Colonic mucosa (tissue), 4 donors: ENCODE results near the gene TMEM208. TPM values are rescaled to one million over a fixed set of nuclear protein-coding genes. Genes with fewer than 3 reads are reported as not detected.

Experiments
- DNase-seq: peaks from one replicate; pipeline ENCODE4 v3.0.0-alpha.2; 2020
- H3K27ac ChIP-seq: fragments of 200-600 bp; one replicate; pipeline ENCODE4 v1.8.0; 2021
- H3K27me3 ChIP-seq: fragments of 200-600 bp; one replicate; pipeline ENCODE4 v1.8.0; 2021
- H3K36me3 ChIP-seq: fragments of 200-600 bp; one replicate; pipeline ENCODE4 v1.8.0; 2021
- H3K4me1 ChIP-seq: fragments of 200-600 bp; one replicate; pipeline ENCODE4 v1.8.0; 2021; ENCODE audit warnings: mild to moderate bottlenecking
- H3K4me3 ChIP-seq: fragments of 200-600 bp; one replicate; pipeline ENCODE4 v1.8.0; 2021
- H3K9ac ChIP-seq, 2 donors: one replicate each; pipeline ENCODE4 v1.7.0; 2013; ENCODE audit warnings: control low read depth in 2 of 2, low read depth in 2 of 2, low read length in 2 of 2
- H3K9me3 ChIP-seq: fragments of 200-600 bp; one replicate; pipeline ENCODE4 v1.8.0; 2021
- CTCF ChIP-seq: fragments of 200-600 bp; IDR thresholded peaks from one replicate; pipeline ENCODE4 v1.8.0; 2022; ENCODE audit warnings: antibody characterized with exemption, mild to moderate bottlenecking
- intact Hi-C: fragments of 100-400 bp; cut with DNase I; formaldehyde crosslinking; loops from one replicate; pipeline ENCODE4 v1.14.1; 2022
- total RNA-seq, 2 donors: library from RNA; stranded (reverse); fragmentation: NEBNext Ultra II Directional in 1 of 2; extraction: Animal tissue kit (Norgen Biotek cat#: 25700) in 1 of 2; gene quantifications; one replicate each; pipeline ENCODE4 v1.2.1, GENCODE V29; 2021
- donor health status: healthy.
- donor health status: DM: no; HTN: no; CAD: no.
- donor health status: DM: no; HTN: no; CAD: no.

TMEM208 gene
- total RNA-seq, 2 donors from 2014 or later = 42.8 to 69.0 TPM

- H3K4me3 ChIP-seq = peak overlapping the region; percentile 100
- DNase-seq = no peak
- peaks cover 22% of the 10 kb centered on the region for H3K36me3 ChIP-seq
- no peaks in the 10 kb centered on the region for H3K27me3 ChIP-seq
- H3K27ac ChIP-seq = peak overlapping the region; percentile 60
- intact Hi-C loops = no loop called here
- peak overlapping the region; percentile 98 to 99 for H3K9ac ChIP-seq
- no peak for TF ChIP-seq CTCF
- no peaks in the 10 kb centered on the region for H3K9me3 ChIP-seq
- peaks cover 18% of the 10 kb centered on the region for H3K4me1 ChIP-seq
These were observed 34.1 kb upstream of the TMEM208 start for GRCh38 chr16:67192781-67193361.

GRCh38 chr16:67193536-67193935 lies 33.4 kb upstream of the TMEM208 start:
- no peak for DNase-seq
- intact Hi-C loops = no loop called here
- peaks cover 22% of the 10 kb centered on the region for H3K36me3 ChIP-seq

GRCh38 chr16:67194260-67194659 lies 32.7 kb upstream of the TMEM208 start:
- H3K4me3 ChIP-seq = no peak overlapping the region
- no peaks in the 10 kb centered on the region for H3K27me3 ChIP-seq
- H3K9me3 ChIP-seq = no peaks in the 10 kb centered on the region
- peaks cover 22% of the 10 kb centered on the region for H3K36me3 ChIP-seq
- H3K27ac ChIP-seq = no peak overlapping the region
- H3K9ac ChIP-seq = peak overlapping the region; percentile 37 to 99
- intact Hi-C loops = no loop called here
- peaks cover 18% of the 10 kb centered on the region for H3K4me1 ChIP-seq
- no peak for TF ChIP-seq CTCF
- DNase-seq = no peak

More at GRCh38 chr16:67193536-67193935, 33.4 kb upstream of the TMEM208 start:
- peak overlapping the region; percentile 98 to 99 for H3K9ac ChIP-seq
- peaks cover 18% of the 10 kb centered on the region for H3K4me1 ChIP-seq
- peak overlapping the region; percentile 100 for H3K4me3 ChIP-seq
- no peak overlapping the region for H3K27ac ChIP-seq
- TF ChIP-seq CTCF = no peak
- no peaks in the 10 kb centered on the region for H3K9me3 ChIP-seq
- no peaks in the 10 kb centered on the region for H3K27me3 ChIP-seq

- intact Hi-C loops = loop anchor here (5.0 kb wide), 1 partner anchor 87 kb away; no protein-coding TSS in a partner anchor
- H3K9me3 ChIP-seq = no peaks in the 10 kb centered on the region
- TF ChIP-seq CTCF = no peak
- no peak overlapping the region for H3K4me3 ChIP-seq
- DNase-seq = no peak
- no peaks in the 10 kb centered on the region for H3K27me3 ChIP-seq
- no peak overlapping the region for H3K27ac ChIP-seq
- peaks cover 22% of the 10 kb centered on the region for H3K36me3 ChIP-seq
- peaks cover 18% of the 10 kb centered on the region for H3K4me1 ChIP-seq
- H3K9ac ChIP-seq = no peak overlapping the region
These were observed 31.3 kb upstream of the TMEM208 start for GRCh38 chr16:67195676-67196075.

- intact Hi-C loops = loop anchor here (5.0 kb wide), 1 partner anchor 85 kb away; no protein-coding TSS in a partner anchor
- H3K36me3 ChIP-seq = peaks cover 22% of the 10 kb centered on the region
- H3K9me3 ChIP-seq = no peaks in the 10 kb centered on the region
- DNase-seq = no peak
- H3K4me1 ChIP-seq = peaks cover 13% of the 10 kb centered on the region
- no peak for TF ChIP-seq CTCF
- H3K27me3 ChIP-seq = no peaks in the 10 kb centered on the region
- H3K27ac ChIP-seq = no peak overlapping the region
- no peak overlapping the region for H3K9ac ChIP-seq
- H3K4me3 ChIP-seq = no peak overlapping the region
These were observed 30.0 kb upstream of the TMEM208 start for GRCh38 chr16:67196881-67197280.
